HEK293 (cell line): ENCODE measurements around the gene KTN1.

Experiments used
- CTCF ChIA-PET: fragments of 350-600 bp; formaldehyde crosslinking; extraction: SDS; loops from one replicate; lab custom pipeline; 2021; ENCODE audit warnings: antibody characterized with exemption; lab: Yijun Ruan, JAX
- POLR2A ChIA-PET: fragments of 300-600 bp; formaldehyde crosslinking; extraction: SDS; loops from one replicate; lab custom pipeline; 2020; ENCODE audit warnings: antibody characterized with exemption, inconsistent platforms; lab: Yijun Ruan, JAX
- H3K27ac ChIP-seq: fragments of 200-500 bp; sonication (Bioruptor generic); 2 replicates; pipeline ENCODE4 v1.5.1; 2014; ENCODE audit warnings: low read depth, low read length, control low read depth, inconsistent platforms; ENCODE audit errors: extremely low read depth
- H3K36me3 ChIP-seq, 2 experiments: fragments of 200-500 bp in 1 of 2; sonication (Bioruptor generic) in 1 of 2; 1 replicate in 1 of 2; 2 replicates in 1 of 2; pipeline ENCODE4 v1.5.1; 2014 to 2017; ENCODE audit warnings: inconsistent platforms in 2 of 2, low read length in 2 of 2; ENCODE audit not compliant: control insufficient read depth in 2 of 2, insufficient read depth in 1 of 2
- H3K4me1 ChIP-seq: fragments of 200-500 bp; sonication (Bioruptor generic); 2 replicates; pipeline ENCODE4 v1.5.1; 2014; ENCODE audit warnings: mild to moderate bottlenecking, low read length, inconsistent platforms; ENCODE audit not compliant: control insufficient read depth, insufficient read depth
- H3K4me3 ChIP-seq: 2 replicates; pipeline ENCODE4 v1.5.1; 2011; ENCODE audit warnings: low read depth, mild to moderate bottlenecking, control low read depth, low read length, moderate library complexity
- H3K9me3 ChIP-seq: fragments of 200-500 bp; sonication (Bioruptor generic); 2 replicates; pipeline ENCODE4 v1.5.1; 2014; ENCODE audit warnings: low read depth, low read length, inconsistent platforms; ENCODE audit not compliant: control insufficient read depth, insufficient read depth
- HOXA7 ChIP-seq: sonication (generic); formaldehyde crosslinking; IDR thresholded peaks from 2 replicates; pipeline ENCODE4 v1.8.1; 2022; ENCODE audit warnings: missing genetic modification reagents, borderline replicate concordance
- KLF10 ChIP-seq: fragments of 450-650 bp; IDR thresholded peaks from 2 replicates; pipeline ENCODE4 v1.5.1; 2018; ENCODE audit warnings: missing biosample characterization, mild to moderate bottlenecking, missing genetic modification characterization
- KLF17 ChIP-seq: fragments of 450-650 bp; formaldehyde crosslinking; IDR thresholded peaks from 2 replicates; pipeline ENCODE4 v1.5.1; 2016; ENCODE audit warnings: missing biosample characterization, missing genetic modification characterization
- OVOL3 ChIP-seq: fragments of 450-650 bp; formaldehyde crosslinking; IDR thresholded peaks from 2 replicates; pipeline ENCODE4 v1.5.1; 2016; ENCODE audit warnings: missing biosample characterization, missing genetic modification characterization
- TRIM28 ChIP-seq: IDR thresholded peaks from 2 replicates; pipeline ENCODE4 v1.6.1; 2011; ENCODE audit warnings: low read length, control low read depth, borderline replicate concordance
- ZFP3 ChIP-seq: fragments of 450-650 bp; formaldehyde crosslinking; IDR thresholded peaks from 2 replicates; pipeline ENCODE4 v1.5.1; 2016; ENCODE audit warnings: low read depth, missing biosample characterization, missing genetic modification characterization
- ZNF121 ChIP-seq: fragments of 450-650 bp; formaldehyde crosslinking; IDR thresholded peaks from 2 replicates; pipeline ENCODE4 v1.5.1; 2016; ENCODE audit warnings: missing biosample characterization, missing genetic modification characterization
- ZNF221 ChIP-seq: fragments of 450-650 bp; formaldehyde crosslinking; IDR thresholded peaks from 2 replicates; pipeline ENCODE4 v1.5.1; 2017; ENCODE audit warnings: missing biosample characterization, missing genetic modification characterization, borderline replicate concordance
- ZNF302 ChIP-seq: fragments of 450-650 bp; formaldehyde crosslinking; IDR thresholded peaks from 2 replicates; pipeline ENCODE4 v1.5.1; 2016; ENCODE audit warnings: missing biosample characterization, missing genetic modification characterization, low read depth
- ZNF335 ChIP-seq: fragments of 450-650 bp; formaldehyde crosslinking; conservative IDR thresholded peaks from 2 replicates; pipeline ENCODE4 v1.5.1; 2016; ENCODE audit warnings: missing biosample characterization, missing genetic modification characterization
- ZNF341 ChIP-seq: fragments of 450-650 bp; formaldehyde crosslinking; IDR thresholded peaks from 2 replicates; pipeline ENCODE4; 2016; ENCODE audit warnings: low read depth, missing biosample characterization, missing genetic modification characterization
- ZNF37A ChIP-seq: fragments of 450-650 bp; IDR thresholded peaks from 2 replicates; pipeline ENCODE4 v1.5.1; 2018; ENCODE audit warnings: missing biosample characterization, missing genetic modification characterization
- ZNF423 ChIP-seq: fragments of 450-650 bp; formaldehyde crosslinking; IDR thresholded peaks from 2 replicates; pipeline ENCODE4 v1.5.1; 2016; ENCODE audit warnings: missing biosample characterization, missing genetic modification characterization
- ZNF549 ChIP-seq: fragments of 450-650 bp; IDR thresholded peaks from 2 replicates; pipeline ENCODE4 v1.5.1; 2018; ENCODE audit warnings: missing biosample characterization, missing genetic modification characterization, mild to moderate bottlenecking, inconsistent platforms, moderate library complexity
- ZNF843 ChIP-seq: fragments of 450-650 bp; formaldehyde crosslinking; IDR thresholded peaks from 2 replicates; pipeline ENCODE4 v1.5.1; 2016; ENCODE audit warnings: missing biosample characterization, missing genetic modification characterization
- TF ChIP-seq, protein P1 (sequence below): fragments of 450-650 bp; formaldehyde crosslinking; IDR thresholded peaks from 2 replicates; pipeline ENCODE4 v1.5.1; 2016; ENCODE audit warnings: missing biosample characterization, missing genetic modification characterization
- TF ChIP-seq, protein P2 (sequence below): fragments of 450-650 bp; formaldehyde crosslinking; IDR thresholded peaks from 2 replicates; pipeline ENCODE4 v1.5.1; 2016; ENCODE audit warnings: missing biosample characterization, missing genetic modification characterization, borderline replicate concordance
- TF ChIP-seq, protein P3 (sequence below): fragments of 450-650 bp; formaldehyde crosslinking; IDR thresholded peaks from 2 replicates; pipeline ENCODE4 v1.5.1; 2017; ENCODE audit warnings: missing biosample characterization, mild to moderate bottlenecking, missing genetic modification characterization, moderate library complexity
- TF ChIP-seq, protein P4 (sequence below): fragments of 450-650 bp; formaldehyde crosslinking; IDR thresholded peaks from 2 replicates; pipeline ENCODE4 v1.5.1; 2016; ENCODE audit warnings: missing biosample characterization, missing genetic modification characterization

KTN1 gene

GRCh38 chr14:55530464-55530863, 49.5 kb upstream of the KTN1 start:
- TF ChIP-seq ZNF549 (tag by site-specific recombination) (no peak), HOXA7 (CRISPR knock-in tag) (no peak), ZNF221 (no peak), KLF10 (tag by site-specific recombination) (no peak), KLF17 (tag by site-specific recombination) (no peak), ZNF843 (no peak), ZNF341 (tag by site-specific recombination) (no peak), ZNF37A (tag by site-specific recombination) (no peak), OVOL3 (tag by site-specific recombination) (no peak), ZNF302 (no peak), ZFP3 (no peak), ZNF335 (no peak), ZNF423 (tag by site-specific recombination) (no peak)
- TF ChIP-seq, protein P1, sequence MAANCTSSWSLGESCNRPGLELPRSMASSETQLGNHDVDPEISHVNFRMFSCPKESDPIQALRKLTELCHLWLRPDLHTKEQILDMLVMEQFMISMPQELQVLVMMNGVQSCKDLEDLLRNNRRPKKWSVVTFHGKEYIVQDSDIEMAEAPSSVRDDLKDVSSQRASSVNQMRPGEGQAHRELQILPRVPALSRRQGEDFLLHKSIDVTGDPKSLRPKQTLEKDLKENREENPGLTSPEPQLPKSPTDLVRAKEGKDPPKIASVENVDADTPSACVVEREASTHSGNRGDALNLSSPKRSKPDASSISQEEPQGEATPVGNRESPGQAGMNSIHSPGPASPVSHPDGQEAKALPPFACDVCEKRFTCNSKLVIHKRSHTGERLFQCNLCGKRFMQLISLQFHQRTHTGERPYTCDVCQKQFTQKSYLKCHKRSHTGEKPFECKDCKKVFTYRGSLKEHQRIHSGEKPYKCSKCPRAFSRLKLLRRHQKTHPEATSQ (tag by site-specific recombination), result no peak
- TF ChIP-seq, protein P2, sequence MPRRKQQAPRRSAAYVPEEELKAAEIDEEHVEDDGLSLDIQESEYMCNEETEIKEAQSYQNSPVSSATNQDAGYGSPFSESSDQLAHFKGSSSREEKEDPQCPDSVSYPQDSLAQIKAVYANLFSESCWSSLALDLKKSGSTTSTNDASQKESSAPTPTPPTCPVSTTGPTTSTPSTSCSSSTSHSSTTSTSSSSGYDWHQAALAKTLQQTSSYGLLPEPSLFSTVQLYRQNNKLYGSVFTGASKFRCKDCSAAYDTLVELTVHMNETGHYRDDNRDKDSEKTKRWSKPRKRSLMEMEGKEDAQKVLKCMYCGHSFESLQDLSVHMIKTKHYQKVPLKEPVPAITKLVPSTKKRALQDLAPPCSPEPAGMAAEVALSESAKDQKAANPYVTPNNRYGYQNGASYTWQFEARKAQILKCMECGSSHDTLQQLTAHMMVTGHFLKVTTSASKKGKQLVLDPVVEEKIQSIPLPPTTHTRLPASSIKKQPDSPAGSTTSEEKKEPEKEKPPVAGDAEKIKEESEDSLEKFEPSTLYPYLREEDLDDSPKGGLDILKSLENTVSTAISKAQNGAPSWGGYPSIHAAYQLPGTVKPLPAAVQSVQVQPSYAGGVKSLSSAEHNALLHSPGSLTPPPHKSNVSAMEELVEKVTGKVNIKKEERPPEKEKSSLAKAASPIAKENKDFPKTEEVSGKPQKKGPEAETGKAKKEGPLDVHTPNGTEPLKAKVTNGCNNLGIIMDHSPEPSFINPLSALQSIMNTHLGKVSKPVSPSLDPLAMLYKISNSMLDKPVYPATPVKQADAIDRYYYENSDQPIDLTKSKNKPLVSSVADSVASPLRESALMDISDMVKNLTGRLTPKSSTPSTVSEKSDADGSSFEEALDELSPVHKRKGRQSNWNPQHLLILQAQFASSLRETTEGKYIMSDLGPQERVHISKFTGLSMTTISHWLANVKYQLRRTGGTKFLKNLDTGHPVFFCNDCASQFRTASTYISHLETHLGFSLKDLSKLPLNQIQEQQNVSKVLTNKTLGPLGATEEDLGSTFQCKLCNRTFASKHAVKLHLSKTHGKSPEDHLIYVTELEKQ (tag by site-specific recombination), result no peak
- TF ChIP-seq, protein P3, sequence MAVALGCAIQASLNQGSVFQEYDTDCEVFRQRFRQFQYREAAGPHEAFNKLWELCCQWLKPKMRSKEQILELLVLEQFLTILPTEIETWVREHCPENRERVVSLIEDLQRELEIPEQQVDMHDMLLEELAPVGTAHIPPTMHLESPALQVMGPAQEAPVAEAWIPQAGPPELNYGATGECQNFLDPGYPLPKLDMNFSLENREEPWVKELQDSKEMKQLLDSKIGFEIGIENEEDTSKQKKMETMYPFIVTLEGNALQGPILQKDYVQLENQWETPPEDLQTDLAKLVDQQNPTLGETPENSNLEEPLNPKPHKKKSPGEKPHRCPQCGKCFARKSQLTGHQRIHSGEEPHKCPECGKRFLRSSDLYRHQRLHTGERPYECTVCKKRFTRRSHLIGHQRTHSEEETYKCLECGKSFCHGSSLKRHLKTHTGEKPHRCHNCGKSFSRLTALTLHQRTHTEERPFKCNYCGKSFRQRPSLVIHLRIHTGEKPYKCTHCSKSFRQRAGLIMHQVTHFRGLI (tag by site-specific recombination), result no peak
- TF ChIP-seq, protein P4, sequence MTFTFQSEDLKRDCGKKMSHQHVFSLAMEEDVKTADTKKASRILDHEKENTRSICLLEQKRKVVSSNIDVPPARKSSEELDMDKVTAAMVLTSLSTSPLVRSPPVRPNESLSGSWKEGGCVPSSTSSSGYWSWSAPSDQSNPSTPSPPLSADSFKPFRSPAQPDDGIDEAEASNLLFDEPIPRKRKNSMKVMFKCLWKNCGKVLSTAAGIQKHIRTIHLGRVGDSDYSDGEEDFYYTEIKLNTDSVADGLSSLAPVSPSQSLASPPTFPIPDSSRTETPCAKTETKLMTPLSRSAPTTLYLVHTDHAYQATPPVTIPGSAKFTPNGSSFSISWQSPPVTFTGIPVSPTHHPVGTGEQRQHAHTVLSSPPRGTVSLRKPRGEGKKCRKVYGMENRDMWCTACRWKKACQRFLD (tag by site-specific recombination), result no peak
- TF ChIP-seq, all 188 proteins: peak for 0
- H3K36me3 ChIP-seq, result no peaks in the 10 kb centered on the region
- no peaks in the 10 kb centered on the region for H3K9me3 ChIP-seq
- H3K4me3 ChIP-seq, result no peak overlapping the region
- ChIA-PET POLR2A (no interaction called here), CTCF (no interaction called here)
- H3K4me1 ChIP-seq, result no peaks in the 10 kb centered on the region
- no peak overlapping the region for H3K27ac ChIP-seq

DNA sequence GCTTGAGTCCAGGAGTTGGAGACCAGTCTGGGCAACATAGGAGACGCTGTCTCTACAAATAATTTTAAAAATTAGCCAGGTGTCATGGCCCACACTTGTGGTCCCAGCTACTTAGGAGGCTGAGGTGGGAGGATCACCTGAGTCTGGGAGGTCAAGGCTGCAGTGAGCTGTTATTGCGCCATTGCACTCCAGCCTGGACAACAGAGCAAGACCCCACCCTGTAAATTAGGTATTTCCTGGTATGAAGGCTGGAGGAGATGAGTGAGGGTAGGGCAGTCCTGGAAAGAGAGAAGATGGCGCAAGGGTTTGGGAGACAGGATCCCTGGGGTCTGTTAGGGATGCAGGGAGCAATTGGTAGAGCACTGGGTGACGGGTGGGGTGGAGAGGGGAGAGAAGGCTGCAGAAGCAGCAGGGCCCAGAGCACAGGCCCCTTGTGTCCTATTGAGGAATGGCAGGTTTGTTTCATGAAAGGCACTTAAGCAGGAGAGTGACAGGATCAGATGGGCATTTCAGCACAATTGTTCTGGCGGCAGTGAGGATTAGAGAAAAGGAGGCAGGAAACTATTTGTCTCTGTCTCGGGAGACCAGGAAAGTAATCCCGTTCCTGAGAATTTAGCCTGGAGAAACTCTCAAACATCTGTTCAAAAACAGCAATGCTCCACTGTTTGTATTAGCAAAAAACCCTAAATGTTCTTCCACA, 47.2 kb upstream of the KTN1 start:
- ChIA-PET POLR2A (no interaction called here), CTCF (no interaction called here)
- Histone ChIP-seq H3K9me3 (no peaks in the 10 kb centered on the region), H3K27ac (no peak overlapping the region), H3K36me3 (no peaks in the 10 kb centered on the region), H3K4me1 (no peaks in the 10 kb centered on the region), H3K4me3 (no peak overlapping the region)
- TF ChIP-seq TRIM28 (no peak), ZNF121 (peak; percentile 24; the same call in 1 of the 2 replicates)
